ENCODE data around the gene SMIM3.

The SMIM3 gene

DNA sequence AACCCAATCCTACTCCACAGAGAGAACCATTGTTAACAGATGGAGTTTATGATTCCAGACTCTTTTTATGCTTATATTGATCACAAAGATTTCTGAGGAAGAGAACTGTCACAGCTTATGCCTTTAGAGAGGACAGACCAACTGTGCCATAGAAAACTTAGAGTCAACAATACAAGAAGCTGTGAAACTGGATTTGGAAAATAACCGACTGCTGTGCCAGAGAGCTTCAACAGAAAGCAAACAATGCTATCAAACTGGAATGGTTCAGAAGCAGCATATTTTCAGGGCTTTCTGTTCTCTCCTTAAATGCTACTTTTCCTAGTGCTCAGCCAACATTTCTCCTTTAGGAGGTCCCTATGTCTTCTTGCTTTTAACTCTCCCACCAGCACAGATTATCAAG, 24.7 kb upstream of the SMIM3 start:
- FAIRE-seq: no peak
- TF ChIP-seq POLR2AphosphoS5 (IDR thresholded peaks at IDR 0.05; ENCODE audit: low read depth, low read length) (no peak), POLR2A (IDR thresholded peaks at IDR 0.05; ENCODE audit: low read depth, low read length) (no peak), TAF1 (IDR thresholded peaks at IDR 0.05; ENCODE audit: borderline replicate concordance, low read depth, low read length) (no peak)
- no peak for DNase-seq (ENCODE audit: insufficient read length)

GRCh38 chr5:150757087-150757649, 21.4 kb upstream of the SMIM3 start:
- TF ChIP-seq TAF1 (IDR thresholded peaks at IDR 0.05; ENCODE audit: borderline replicate concordance, low read depth, low read length) (no peak), POLR2AphosphoS5 (IDR thresholded peaks at IDR 0.05; ENCODE audit: low read depth, low read length) (no peak), POLR2A (IDR thresholded peaks at IDR 0.05; ENCODE audit: low read depth, low read length) (no peak)
- FAIRE-seq (no peak), DNase-seq (ENCODE audit: insufficient read length) (no peak)

DNA sequence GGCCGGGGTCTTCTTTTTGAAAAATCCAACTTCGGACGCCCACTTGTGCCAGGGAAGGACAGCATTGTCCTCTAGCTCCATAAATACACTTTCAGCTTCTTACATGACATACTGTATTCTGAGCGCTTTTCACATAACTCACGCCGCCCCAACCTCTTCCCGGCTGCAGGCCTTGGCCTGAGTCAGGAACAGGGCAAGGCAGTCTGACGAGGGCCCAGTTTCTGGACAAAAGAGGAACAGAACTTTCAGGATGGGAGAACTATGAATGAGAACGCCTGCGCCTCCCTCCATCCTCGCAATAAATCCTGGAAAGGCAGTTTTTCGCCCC, 20.4 kb upstream of the SMIM3 start:
- DNase-seq (ENCODE audit: insufficient read length) (no peak), FAIRE-seq (no peak)
- TF ChIP-seq POLR2A (IDR thresholded peaks at IDR 0.05; ENCODE audit: low read depth, low read length): no peak
- TF ChIP-seq POLR2AphosphoS5 (IDR thresholded peaks at IDR 0.05; ENCODE audit: low read depth, low read length): no peak

GRCh38 chr5:150758531-150759333, 19.8 kb upstream of the SMIM3 start, which contains the start of gene DCTN4:
Gene DCTN4, minus strand, starts transcription at chr5:150759017. Its CDS starts 24 bp downstream, at chr5:150758993.
- TF ChIP-seq TAF1 (IDR thresholded peaks at IDR 0.05; ENCODE audit: borderline replicate concordance, low read depth, low read length) (peak; percentile 88), POLR2AphosphoS5 (IDR thresholded peaks at IDR 0.05; ENCODE audit: low read depth, low read length) (peak; percentile 86), POLR2A (IDR thresholded peaks at IDR 0.05; ENCODE audit: low read depth, low read length) (peak; percentile 89; the same call in 1 of the 2 replicates)
- peak; percentile 94 for FAIRE-seq
- peak; percentile 73 for DNase-seq (ENCODE audit: insufficient read length)

- no peak for DNase-seq (ENCODE audit: insufficient read length)
- FAIRE-seq: no peak
- TF ChIP-seq POLR2AphosphoS5 (IDR thresholded peaks at IDR 0.05; ENCODE audit: low read depth, low read length): no peak
- no peak for TF ChIP-seq POLR2A (IDR thresholded peaks at IDR 0.05; ENCODE audit: low read depth, low read length)
- no peak for TF ChIP-seq TAF1 (IDR thresholded peaks at IDR 0.05; ENCODE audit: borderline replicate concordance, low read depth, low read length)
These were observed 19.3 kb upstream of the SMIM3 start for GRCh38 chr5:150759334-150759583.

- no peak for TF ChIP-seq POLR2A (IDR thresholded peaks at IDR 0.05; ENCODE audit: low read depth, low read length)
- TF ChIP-seq POLR2AphosphoS5 (IDR thresholded peaks at IDR 0.05; ENCODE audit: low read depth, low read length): no peak
- TF ChIP-seq TAF1 (IDR thresholded peaks at IDR 0.05; ENCODE audit: borderline replicate concordance, low read depth, low read length): no peak
- FAIRE-seq: no peak
- no peak for DNase-seq (ENCODE audit: insufficient read length)
These were observed 16.3 kb upstream of the SMIM3 start for GRCh38 chr5:150762211-150762610.

- no peak for DNase-seq (ENCODE audit: insufficient read length)
- no peak for TF ChIP-seq POLR2AphosphoS5 (IDR thresholded peaks at IDR 0.05; ENCODE audit: low read depth, low read length)
- no peak for TF ChIP-seq TAF1 (IDR thresholded peaks at IDR 0.05; ENCODE audit: borderline replicate concordance, low read depth, low read length)
- no peak for TF ChIP-seq POLR2A (IDR thresholded peaks at IDR 0.05; ENCODE audit: low read depth, low read length)
- no peak for FAIRE-seq
These were observed 15.4 kb upstream of the SMIM3 start for GRCh38 chr5:150763023-150763769.

- DNase-seq (ENCODE audit: insufficient read length) (no peak), FAIRE-seq (no peak)
- no peak for TF ChIP-seq POLR2A (IDR thresholded peaks at IDR 0.05; ENCODE audit: low read depth, low read length)
- no peak for TF ChIP-seq TAF1 (IDR thresholded peaks at IDR 0.05; ENCODE audit: borderline replicate concordance, low read depth, low read length)
- no peak for TF ChIP-seq POLR2AphosphoS5 (IDR thresholded peaks at IDR 0.05; ENCODE audit: low read depth, low read length)
These were observed 14.0 kb upstream of the SMIM3 start for GRCh38 chr5:150764530-150764929.

DNA sequence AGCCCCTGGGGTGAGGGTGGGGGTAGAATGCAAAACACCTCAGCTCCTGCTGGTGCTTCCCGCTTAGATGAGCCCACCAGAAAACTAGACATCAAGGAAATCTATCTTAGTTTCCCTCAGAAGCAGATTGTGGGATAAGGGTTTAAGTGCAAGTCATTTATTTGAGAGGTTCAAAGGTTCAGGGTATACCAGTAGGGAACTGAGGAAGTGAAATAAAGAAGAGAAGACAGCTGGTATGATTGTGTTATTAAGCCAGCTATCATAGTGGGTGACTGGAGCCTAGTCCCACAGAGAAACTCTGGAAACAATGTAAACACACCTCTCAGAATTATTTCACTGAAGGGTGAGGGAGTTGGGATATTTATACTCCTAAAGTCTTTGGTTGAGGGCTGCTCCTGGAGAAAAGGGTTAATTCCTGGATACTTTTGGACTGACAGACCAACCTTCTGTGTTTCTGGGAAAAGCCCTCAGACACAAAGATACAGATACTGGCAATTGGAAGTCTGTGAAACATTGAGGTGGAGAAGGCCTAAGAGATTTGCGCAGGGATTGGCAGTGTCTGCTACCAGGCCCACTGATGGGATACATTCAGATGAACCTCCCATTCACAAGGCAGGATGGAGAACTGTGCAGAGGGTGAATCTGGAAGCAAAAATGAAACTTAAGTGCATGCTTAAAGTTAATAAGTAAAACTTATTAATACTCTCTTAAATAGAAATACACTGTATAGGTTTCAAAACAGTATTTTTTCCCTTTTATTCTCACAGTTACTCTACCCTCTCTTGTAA, 13.4 kb upstream of the SMIM3 start:
- DNase-seq (ENCODE audit: insufficient read length) (no peak), FAIRE-seq (no peak)
- TF ChIP-seq TAF1 (IDR thresholded peaks at IDR 0.05; ENCODE audit: borderline replicate concordance, low read depth, low read length): no peak
- no peak for TF ChIP-seq POLR2A (IDR thresholded peaks at IDR 0.05; ENCODE audit: low read depth, low read length)
- no peak for TF ChIP-seq POLR2AphosphoS5 (IDR thresholded peaks at IDR 0.05; ENCODE audit: low read depth, low read length)

GRCh38 chr5:150765799-150766169, 12.8 kb upstream of the SMIM3 start:
- no peak for FAIRE-seq
- no peak for DNase-seq (ENCODE audit: insufficient read length)
- TF ChIP-seq POLR2AphosphoS5 (IDR thresholded peaks at IDR 0.05; ENCODE audit: low read depth, low read length) (no peak), TAF1 (IDR thresholded peaks at IDR 0.05; ENCODE audit: borderline replicate concordance, low read depth, low read length) (no peak), POLR2A (IDR thresholded peaks at IDR 0.05; ENCODE audit: low read depth, low read length) (no peak)

DNA sequence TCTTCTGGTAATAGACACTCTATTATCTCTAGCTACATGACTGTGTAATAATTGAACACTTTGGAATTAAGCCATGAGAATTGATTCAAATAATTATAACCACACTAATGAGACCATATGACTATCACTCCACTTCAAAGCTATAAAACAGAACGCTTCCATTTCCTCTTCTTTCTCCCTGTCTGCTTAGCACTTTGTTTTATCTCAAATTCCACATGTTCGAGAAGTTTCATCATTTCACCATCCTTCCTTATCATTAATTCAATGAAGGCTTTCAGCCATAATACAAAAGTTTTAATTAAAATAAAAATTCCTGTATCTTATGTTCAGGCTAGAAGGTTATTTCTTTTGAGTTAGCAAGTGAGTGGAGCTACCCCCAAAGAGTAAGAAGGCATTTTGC, 12.3 kb upstream of the SMIM3 start:
- DNase-seq (ENCODE audit: insufficient read length): no peak
- no peak for FAIRE-seq
- TF ChIP-seq TAF1 (IDR thresholded peaks at IDR 0.05; ENCODE audit: borderline replicate concordance, low read depth, low read length): no peak
- no peak for TF ChIP-seq POLR2A (IDR thresholded peaks at IDR 0.05; ENCODE audit: low read depth, low read length)
- TF ChIP-seq POLR2AphosphoS5 (IDR thresholded peaks at IDR 0.05; ENCODE audit: low read depth, low read length): no peak

All from GM12892 (cell line).